Testis (tissue), 3 donors: ENCODE results near the gene CFH. TPM values are rescaled to one million over a fixed set of nuclear protein-coding genes. Genes with fewer than 3 reads are reported as not detected.

Experiments used
- DNase-seq: peaks from one replicate; pipeline ENCODE4 v3.0.0-alpha.2; 2019
- H3K27ac ChIP-seq, 2 donors: fragments of 200-600 bp; sonication (generic); one replicate each; pipeline ENCODE4 v1.5.1; 2019
- H3K27me3 ChIP-seq: fragments of 200-600 bp; sonication (generic); one replicate; pipeline ENCODE4 v1.5.1; 2019
- H3K36me3 ChIP-seq: fragments of 200-600 bp; sonication (generic); one replicate; pipeline ENCODE4 v1.5.1; 2017; ENCODE audit warnings: low read depth; ENCODE audit errors: missing control alignments
- H3K4me1 ChIP-seq: fragments of 200-600 bp; sonication (generic); one replicate; pipeline ENCODE4 v1.5.1; 2019
- H3K4me3 ChIP-seq, 2 donors: fragments of 200-600 bp; sonication (generic); one replicate each; pipeline ENCODE4 v1.5.1; 2017 to 2019
- H3K9me3 ChIP-seq: fragments of 200-600 bp; sonication (generic); one replicate; pipeline ENCODE4 v1.5.1; 2017
- POLR2A ChIP-seq: fragments of 450-650 bp; IDR thresholded peaks from one replicate; pipeline ENCODE4 v1.6.1; 2017; ENCODE audit warnings: antibody characterized with exemption, mild to moderate bottlenecking, moderate library complexity
- WGBS, 2 donors: methylation state at CpG; one replicate each; pipeline ENCODE4 v1.1.5; 2018; 5-methylcytosine and 5-hydroxymethylcytosine counted together
- intact Hi-C: fragments of 100-400 bp; cut with DNase I; formaldehyde crosslinking; loops from one replicate; pipeline ENCODE4 v1.15.1; 2023; ENCODE audit warnings: low total_unique reads
- polyA plus RNA-seq: library from polyadenylated mRNA; stranded (reverse); fragments of 350-450 nt; fragmentation: Illumina TruSeq; extraction: RNeasy Lipid Tissue Mini Kit (QIAGEN cat#74804); gene quantifications from one replicate; pipeline ENCODE4 v1.2.3, GENCODE V29; 2014; ENCODE audit warnings: low read depth, low replicate concordance; ENCODE audit not compliant: insufficient read depth
- total RNA-seq, 2 donors: library from RNA; depleted of rRNA; stranded (reverse); fragments of >200 nt; gene quantifications; one replicate each; pipeline ENCODE4 v1.2.3, GENCODE V29; 2016
- TF ChIP-seq, protein P1 (sequence below), 3 experiments: fragments of 450-650 bp in 2 of 3; fragments of 200-600 bp in 1 of 3; sonication (generic) in 1 of 3; IDR thresholded peaks; one replicate each; pipeline ENCODE4 v1.5.1; 2016 to 2019; ENCODE audit warnings: antibody characterized with exemption in 3 of 3, mild to moderate bottlenecking in 2 of 3, moderate library complexity in 1 of 3

CFH gene
- total and polyA plus RNA-seq, 3 donors from 2014 or later, result 9.3 to 32.1 (median 26.2) TPM

- H3K4me1 ChIP-seq, result no peaks in the 10 kb centered on the region
- intact Hi-C loops, result no loop called here
- TF ChIP-seq POLR2A, result no peak
- TF ChIP-seq, protein P1, sequence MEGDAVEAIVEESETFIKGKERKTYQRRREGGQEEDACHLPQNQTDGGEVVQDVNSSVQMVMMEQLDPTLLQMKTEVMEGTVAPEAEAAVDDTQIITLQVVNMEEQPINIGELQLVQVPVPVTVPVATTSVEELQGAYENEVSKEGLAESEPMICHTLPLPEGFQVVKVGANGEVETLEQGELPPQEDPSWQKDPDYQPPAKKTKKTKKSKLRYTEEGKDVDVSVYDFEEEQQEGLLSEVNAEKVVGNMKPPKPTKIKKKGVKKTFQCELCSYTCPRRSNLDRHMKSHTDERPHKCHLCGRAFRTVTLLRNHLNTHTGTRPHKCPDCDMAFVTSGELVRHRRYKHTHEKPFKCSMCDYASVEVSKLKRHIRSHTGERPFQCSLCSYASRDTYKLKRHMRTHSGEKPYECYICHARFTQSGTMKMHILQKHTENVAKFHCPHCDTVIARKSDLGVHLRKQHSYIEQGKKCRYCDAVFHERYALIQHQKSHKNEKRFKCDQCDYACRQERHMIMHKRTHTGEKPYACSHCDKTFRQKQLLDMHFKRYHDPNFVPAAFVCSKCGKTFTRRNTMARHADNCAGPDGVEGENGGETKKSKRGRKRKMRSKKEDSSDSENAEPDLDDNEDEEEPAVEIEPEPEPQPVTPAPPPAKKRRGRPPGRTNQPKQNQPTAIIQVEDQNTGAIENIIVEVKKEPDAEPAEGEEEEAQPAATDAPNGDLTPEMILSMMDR (IDR thresholded peaks at IDR 0.05), result no peak
- no peaks in the 10 kb centered on the region for H3K9me3 ChIP-seq
- H3K27ac ChIP-seq, result no peak overlapping the region
- H3K27me3 ChIP-seq, result no peaks in the 10 kb centered on the region
- 75 to 81% methylated on average over 1 of the region's 1 CpG for WGBS, 2 donors
- no peak overlapping the region for H3K4me3 ChIP-seq
- H3K36me3 ChIP-seq, result no peaks in the 10 kb centered on the region
- DNase-seq, result no peak
These were observed 7.6 kb downstream of the CFH start for GRCh38 chr1:196659471-196659870.

DNA sequence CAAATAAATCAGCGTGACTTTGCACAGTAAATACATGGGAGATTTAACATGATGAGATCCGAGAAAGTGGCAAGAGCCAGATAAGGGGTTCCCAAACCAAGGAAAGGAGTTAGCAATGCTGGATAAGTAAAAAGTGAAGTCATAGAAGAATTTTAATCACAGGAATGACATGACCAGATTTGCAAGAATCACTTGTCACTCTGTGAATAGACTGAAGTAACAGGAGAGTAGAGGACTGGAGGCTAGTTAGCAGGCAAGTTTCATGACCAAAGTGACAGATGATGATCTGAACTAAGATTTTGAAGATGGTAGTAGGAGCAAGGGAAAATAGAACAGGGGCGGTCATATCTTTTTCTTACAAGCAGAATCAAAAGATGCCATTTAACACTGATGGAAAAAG lies 8.4 kb downstream of the CFH start:
- no peaks in the 10 kb centered on the region for H3K36me3 ChIP-seq
- H3K4me3 ChIP-seq, result no peak overlapping the region
- no peak overlapping the region for H3K27ac ChIP-seq
- no peaks in the 10 kb centered on the region for H3K27me3 ChIP-seq
- no peak for TF ChIP-seq POLR2A
- TF ChIP-seq, protein P1 (IDR thresholded peaks at IDR 0.05), result no peak
- no peak for DNase-seq
- H3K9me3 ChIP-seq, result no peaks in the 10 kb centered on the region
- WGBS, 2 donors, result 79 to 83% methylated on average over 3 of the region's 3 CpGs
- no peaks in the 10 kb centered on the region for H3K4me1 ChIP-seq
- intact Hi-C loops, result loop anchor here (10.0 kb wide), 1 partner anchor 305 kb away; no protein-coding TSS in a partner anchor

DNA sequence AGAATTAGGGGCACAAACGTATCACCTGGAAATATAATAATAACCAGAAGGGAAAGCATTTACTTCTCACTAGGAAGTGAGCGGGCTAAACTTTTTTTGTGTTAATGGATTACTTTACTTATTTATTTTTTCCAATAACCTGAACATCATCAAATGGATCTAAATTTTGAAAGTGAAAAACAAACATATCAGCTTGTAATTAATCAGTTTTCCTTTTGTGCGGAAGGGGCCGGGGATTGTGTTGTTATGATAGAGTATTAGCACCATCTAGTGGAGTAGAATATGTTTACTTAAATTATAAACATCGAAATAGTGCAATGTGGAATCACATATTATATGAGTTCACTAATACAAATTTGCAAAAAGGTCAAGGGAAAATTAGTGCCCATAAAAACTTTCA lies 9.0 kb downstream of the CFH start:
- Histone ChIP-seq H3K27ac (no peak overlapping the region), H3K4me1 (no peaks in the 10 kb centered on the region), H3K36me3 (no peaks in the 10 kb centered on the region), H3K4me3 (no peak overlapping the region), H3K27me3 (no peaks in the 10 kb centered on the region), H3K9me3 (no peaks in the 10 kb centered on the region)
- intact Hi-C loops, result loop anchor here (10.0 kb wide), 1 partner anchor 306 kb away; no protein-coding TSS in a partner anchor
- WGBS, 2 donors, result 30 to 31% methylated on average over 5 of the region's 5 CpGs
- peak; percentile 50 for DNase-seq
- TF ChIP-seq, protein P1 (IDR thresholded peaks at IDR 0.05), result peak; percentile 48 to 72 (median 56)
- TF ChIP-seq POLR2A, result no peak

- Histone ChIP-seq H3K4me3 (no peak overlapping the region), H3K27ac (no peak overlapping the region), H3K4me1 (no peaks in the 10 kb centered on the region), H3K9me3 (no peaks in the 10 kb centered on the region), H3K27me3 (no peaks in the 10 kb centered on the region), H3K36me3 (no peaks in the 10 kb centered on the region)
- TF ChIP-seq, protein P1 (IDR thresholded peaks at IDR 0.05), result no peak
- no peak for TF ChIP-seq POLR2A
- WGBS, 2 donors, result 34 to 50% methylated on average over 1 of the region's 1 CpG
- no peak for DNase-seq
- intact Hi-C loops, result loop anchor here (10.0 kb wide), 1 partner anchor 307 kb away; no protein-coding TSS in a partner anchor
These were observed 9.5 kb downstream of the CFH start for GRCh38 chr1:196661345-196661744.

GRCh38 chr1:196667131-196667530 lies 15.3 kb downstream of the CFH start:
- 71 to 82% methylated on average over 1 of the region's 1 CpG for WGBS, 2 donors
- DNase-seq, result no peak
- no peaks in the 10 kb centered on the region for H3K4me1 ChIP-seq
- TF ChIP-seq POLR2A, result no peak
- TF ChIP-seq, protein P1 (IDR thresholded peaks at IDR 0.05), result no peak
- no peaks in the 10 kb centered on the region for H3K9me3 ChIP-seq
- no peak overlapping the region for H3K27ac ChIP-seq
- intact Hi-C loops, result loop anchor here (10.0 kb wide), 1 partner anchor 312 kb away; no protein-coding TSS in a partner anchor
- H3K4me3 ChIP-seq, result no peak overlapping the region
- H3K36me3 ChIP-seq, result no peaks in the 10 kb centered on the region
- no peaks in the 10 kb centered on the region for H3K27me3 ChIP-seq
